Measurements from ENCODE around the gene MAP2K5. TPM values are rescaled to one million over a fixed set of nuclear protein-coding genes. Genes with fewer than 3 reads are reported as not detected.

Gene MAP2K5
- polyA plus RNA-seq, 2 of the 4 experiments (the other 2 are of a cell fraction): 7.8 to 11.0 TPM

- H3K4me3 ChIP-seq: no peak overlapping the region
- no peak overlapping the region for H3K4me2 ChIP-seq
- DNase-seq (ENCODE audit: low read depth in 1 of 2, low spot score in 1 of 2) (no peak), ATAC-seq (no peak; a peak in 1 of 6 replicates), FAIRE-seq (no peak)
- no peak for TF ChIP-seq RAD21 (conservative IDR thresholded peaks at IDR 0.05 in 1 of 2, IDR thresholded peaks at IDR 0.05 in 1 of 2)
- no peak for TF ChIP-seq CHD4 (IDR thresholded peaks at IDR 0.05; ENCODE audit: borderline replicate concordance)
- TF ChIP-seq PHF8 (IDR thresholded peaks at IDR 0.05; ENCODE audit: borderline replicate concordance, low read depth): no peak
- TF ChIP-seq CTCF (IDR thresholded peaks at IDR 0.05): no peak
- no peak for TF ChIP-seq EHF (CRISPR knock-in tag; IDR thresholded peaks at IDR 0.05)
- TF ChIP-seq NFE2L2 (conservative IDR thresholded peaks at IDR 0.05; ENCODE audit: low read length): no peak
- TF ChIP-seq ZSCAN20 (CRISPR knock-in tag; IDR thresholded peaks at IDR 0.05): no peak
- TF ChIP-seq RNF2 (IDR thresholded peaks at IDR 0.05; ENCODE audit: borderline replicate concordance, low read depth): no peak
- TF ChIP-seq, protein P1, sequence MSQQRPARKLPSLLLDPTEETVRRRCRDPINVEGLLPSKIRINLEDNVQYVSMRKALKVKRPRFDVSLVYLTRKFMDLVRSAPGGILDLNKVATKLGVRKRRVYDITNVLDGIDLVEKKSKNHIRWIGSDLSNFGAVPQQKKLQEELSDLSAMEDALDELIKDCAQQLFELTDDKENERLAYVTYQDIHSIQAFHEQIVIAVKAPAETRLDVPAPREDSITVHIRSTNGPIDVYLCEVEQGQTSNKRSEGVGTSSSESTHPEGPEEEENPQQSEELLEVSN (IDR thresholded peaks at IDR 0.05; ENCODE audit: borderline replicate concordance, low read depth): no peak
- no peak for TF ChIP-seq ELK1 (IDR thresholded peaks at IDR 0.05; ENCODE audit: low read depth, low read length)
- no peak for TF ChIP-seq CBX2 (IDR thresholded peaks at IDR 0.05; ENCODE audit: borderline replicate concordance, low read depth)
- TF ChIP-seq, protein P2, sequence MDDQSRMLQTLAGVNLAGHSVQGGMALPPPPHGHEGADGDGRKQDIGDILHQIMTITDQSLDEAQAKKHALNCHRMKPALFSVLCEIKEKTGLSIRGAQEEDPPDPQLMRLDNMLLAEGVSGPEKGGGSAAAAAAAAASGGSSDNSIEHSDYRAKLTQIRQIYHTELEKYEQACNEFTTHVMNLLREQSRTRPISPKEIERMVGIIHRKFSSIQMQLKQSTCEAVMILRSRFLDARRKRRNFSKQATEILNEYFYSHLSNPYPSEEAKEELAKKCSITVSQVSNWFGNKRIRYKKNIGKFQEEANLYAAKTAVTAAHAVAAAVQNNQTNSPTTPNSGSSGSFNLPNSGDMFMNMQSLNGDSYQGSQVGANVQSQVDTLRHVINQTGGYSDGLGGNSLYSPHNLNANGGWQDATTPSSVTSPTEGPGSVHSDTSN (IDR thresholded peaks at IDR 0.05): no peak
- no peak for TF ChIP-seq TP53 (CRISPR knock-in tag; IDR thresholded peaks at IDR 0.05)
- TF ChIP-seq SMC3 (IDR thresholded peaks at IDR 0.05): no peak
- TF ChIP-seq KDM1A (IDR thresholded peaks at IDR 0.05; ENCODE audit: low read depth): no peak
- TF ChIP-seq EHMT2 (IDR thresholded peaks at IDR 0.05; ENCODE audit: low read depth): no peak
- TF ChIP-seq MAFK (IDR thresholded peaks at IDR 0.05; ENCODE audit: partially characterized antibody): no peak
- TF ChIP-seq FOXS1 (CRISPR knock-in tag; IDR thresholded peaks at IDR 0.05): no peak
- no peaks in the 10 kb centered on the region for H3K4me1 ChIP-seq
- 79% methylated on average over 3 of the region's 3 CpGs for WGBS (ENCODE audit: missing lambda C conversion rate)
- CTCF ChIA-PET: interaction anchor here (1.3 to 1.7 kb wide), 2 partner anchors 24 to 131 kb away, joined by 3 to 4 read pairs; no protein-coding TSS in a partner anchor
- POLR2A ChIA-PET: no interaction called here
- H3K27ac ChIP-seq: no peak overlapping the region
- no peaks in the 10 kb centered on the region for H3K9me3 ChIP-seq
Observed at GRCh38 chr15:67587754-67588153, 45.3 kb downstream of the MAP2K5 start.

GRCh38 chr15:67590191-67590590 is 47.7 kb downstream of the MAP2K5 start:
- ChIA-PET CTCF (no interaction called here), POLR2A (no interaction called here)
- no peak overlapping the region for H3K4me2 ChIP-seq
- H3K4me1 ChIP-seq: no peaks in the 10 kb centered on the region
- H3K4me3 ChIP-seq: no peak overlapping the region
- ATAC-seq: no peak
- no peaks in the 10 kb centered on the region for H3K9me3 ChIP-seq
- TF ChIP-seq CEBPB (IDR thresholded peaks at IDR 0.05) (no peak), ELK1 (IDR thresholded peaks at IDR 0.05; ENCODE audit: low read depth, low read length) (no peak), MYC (IDR thresholded peaks at IDR 0.05; ENCODE audit: borderline replicate concordance, low read length) (no peak), FOXS1 (CRISPR knock-in tag; IDR thresholded peaks at IDR 0.05) (no peak)
- TF ChIP-seq, protein P2 (IDR thresholded peaks at IDR 0.05): no peak
- no peak overlapping the region for H3K27ac ChIP-seq
- no peak for FAIRE-seq
- WGBS (ENCODE audit: missing lambda C conversion rate): 81% methylated on average over 3 of the region's 3 CpGs
- DNase-seq (ENCODE audit: low read depth in 1 of 2, low spot score in 1 of 2): no peak
